ENCODE results near the gene MPO.

The MPO gene

DNA sequence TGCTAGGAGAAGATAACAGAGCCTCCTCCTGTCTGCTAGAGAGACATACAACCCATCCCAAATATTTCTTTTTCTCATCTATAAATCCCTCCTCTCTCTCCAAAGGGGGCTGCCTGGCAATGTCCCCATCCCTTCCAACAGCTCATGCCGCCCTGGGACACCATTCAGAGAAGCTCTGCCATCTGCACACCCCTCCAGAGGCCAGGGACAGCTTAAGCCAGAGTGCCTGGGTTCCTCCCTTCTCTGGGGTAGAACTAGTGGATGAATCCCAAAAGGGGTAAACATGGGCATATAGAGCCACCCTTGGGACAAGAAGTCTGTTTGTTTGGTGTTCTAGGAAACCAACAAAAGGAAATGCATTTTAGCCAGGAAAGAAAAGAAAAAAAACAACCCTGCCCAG lies 44.9 kb downstream of the MPO start:
- TF ChIP-seq, protein P1, sequence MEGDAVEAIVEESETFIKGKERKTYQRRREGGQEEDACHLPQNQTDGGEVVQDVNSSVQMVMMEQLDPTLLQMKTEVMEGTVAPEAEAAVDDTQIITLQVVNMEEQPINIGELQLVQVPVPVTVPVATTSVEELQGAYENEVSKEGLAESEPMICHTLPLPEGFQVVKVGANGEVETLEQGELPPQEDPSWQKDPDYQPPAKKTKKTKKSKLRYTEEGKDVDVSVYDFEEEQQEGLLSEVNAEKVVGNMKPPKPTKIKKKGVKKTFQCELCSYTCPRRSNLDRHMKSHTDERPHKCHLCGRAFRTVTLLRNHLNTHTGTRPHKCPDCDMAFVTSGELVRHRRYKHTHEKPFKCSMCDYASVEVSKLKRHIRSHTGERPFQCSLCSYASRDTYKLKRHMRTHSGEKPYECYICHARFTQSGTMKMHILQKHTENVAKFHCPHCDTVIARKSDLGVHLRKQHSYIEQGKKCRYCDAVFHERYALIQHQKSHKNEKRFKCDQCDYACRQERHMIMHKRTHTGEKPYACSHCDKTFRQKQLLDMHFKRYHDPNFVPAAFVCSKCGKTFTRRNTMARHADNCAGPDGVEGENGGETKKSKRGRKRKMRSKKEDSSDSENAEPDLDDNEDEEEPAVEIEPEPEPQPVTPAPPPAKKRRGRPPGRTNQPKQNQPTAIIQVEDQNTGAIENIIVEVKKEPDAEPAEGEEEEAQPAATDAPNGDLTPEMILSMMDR (IDR thresholded peaks at IDR 0.05; ENCODE audit: insufficient read depth, low read length, poor library complexity, severe bottlenecking): no peak
- Histone ChIP-seq H3K36me3 (ENCODE audit: control insufficient read depth, insufficient read depth, low read length) (no peaks in the 10 kb centered on the region), H3K27me3 (replicated peaks; ENCODE audit: control insufficient read depth, insufficient read depth, low read length) (no peaks in the 10 kb centered on the region; the same call in 1 of the 2 replicates), H3K4me3 (replicated peaks; ENCODE audit: low read depth, low read length) (no peak overlapping the region)
- no peak for DNase-seq (ENCODE audit: extremely low read depth, insufficient read length)

DNA sequence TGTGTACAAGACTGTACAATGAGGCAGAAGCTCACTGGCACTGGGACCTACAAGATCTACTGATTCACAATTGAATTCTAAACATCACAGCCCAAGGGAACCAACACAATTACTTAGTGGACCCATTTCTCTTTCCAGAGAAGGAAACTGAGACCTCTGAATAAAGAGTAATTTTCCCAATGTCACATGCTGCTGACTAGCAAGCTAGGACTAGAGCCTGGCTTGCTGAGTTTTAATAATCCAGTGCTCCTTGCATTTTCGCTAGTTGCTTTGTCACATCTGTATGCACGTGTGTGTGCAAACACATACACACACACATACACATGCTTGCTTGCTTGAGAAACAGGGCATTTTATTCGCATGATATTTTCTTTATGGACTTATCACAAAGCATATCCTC lies 46.2 kb downstream of the MPO start:
- TF ChIP-seq, protein P1 (IDR thresholded peaks at IDR 0.05; ENCODE audit: insufficient read depth, low read length, poor library complexity, severe bottlenecking): no peak
- Histone ChIP-seq H3K27me3 (replicated peaks; ENCODE audit: control insufficient read depth, insufficient read depth, low read length) (no peaks in the 10 kb centered on the region), H3K36me3 (ENCODE audit: control insufficient read depth, insufficient read depth, low read length) (no peaks in the 10 kb centered on the region), H3K4me3 (replicated peaks; ENCODE audit: low read depth, low read length) (no peak overlapping the region)
- no peak for DNase-seq (ENCODE audit: extremely low read depth, insufficient read length)

DNA sequence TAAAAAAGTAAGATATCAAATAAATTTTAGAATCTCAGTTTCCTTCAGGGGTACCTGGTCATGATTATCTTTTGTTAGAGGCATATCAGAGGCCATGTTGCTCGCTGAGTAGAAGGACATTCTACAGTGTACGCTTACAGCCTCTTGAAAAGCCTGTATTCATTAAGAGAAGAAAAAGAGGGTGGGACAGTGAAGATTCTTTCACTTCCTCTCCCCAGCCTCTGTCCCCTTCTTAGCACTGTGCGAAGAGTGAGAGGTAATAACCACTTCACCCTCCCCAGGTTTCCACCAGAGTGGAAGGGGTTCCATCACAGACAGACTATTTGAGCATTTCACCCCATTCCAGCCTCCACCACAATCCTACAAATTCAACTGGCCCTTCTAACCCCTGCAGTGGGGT lies 47.2 kb downstream of the MPO start:
- Histone ChIP-seq H3K27me3 (replicated peaks; ENCODE audit: control insufficient read depth, insufficient read depth, low read length) (no peaks in the 10 kb centered on the region), H3K4me3 (replicated peaks; ENCODE audit: low read depth, low read length) (no peak overlapping the region), H3K36me3 (ENCODE audit: control insufficient read depth, insufficient read depth, low read length) (no peaks in the 10 kb centered on the region)
- TF ChIP-seq, protein P1 (IDR thresholded peaks at IDR 0.05; ENCODE audit: insufficient read depth, low read length, poor library complexity, severe bottlenecking): no peak
- DNase-seq (ENCODE audit: extremely low read depth, insufficient read length): peak; percentile 45

DNA sequence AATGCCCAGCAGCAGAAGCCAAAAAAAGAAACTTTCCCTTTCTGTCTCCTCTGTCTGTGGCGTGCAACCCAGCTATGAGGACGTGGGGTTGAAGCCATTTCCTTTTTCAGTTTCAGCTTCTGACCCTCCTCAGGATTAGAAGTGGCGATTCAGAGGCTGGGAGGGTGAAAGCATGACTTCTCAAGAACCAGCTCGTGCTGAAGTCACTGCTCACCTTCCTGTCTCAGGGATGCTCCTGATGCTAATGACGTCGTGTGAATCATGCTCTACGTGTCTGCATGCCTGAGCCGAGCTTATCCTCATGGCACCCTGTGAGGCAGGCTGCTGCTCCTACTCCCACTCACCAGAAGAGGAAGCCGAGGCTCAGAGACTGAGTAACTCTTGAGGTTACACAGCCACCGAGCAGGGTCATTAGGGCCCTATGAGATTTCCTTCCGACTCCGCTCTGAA lies 48.0 kb downstream of the MPO start:
- TF ChIP-seq, protein P1 (IDR thresholded peaks at IDR 0.05; ENCODE audit: insufficient read depth, low read length, poor library complexity, severe bottlenecking): no peak
- no peaks in the 10 kb centered on the region for H3K36me3 ChIP-seq (ENCODE audit: control insufficient read depth, insufficient read depth, low read length)
- no peak overlapping the region for H3K4me3 ChIP-seq (replicated peaks; ENCODE audit: low read depth, low read length)
- peak; percentile 68 for DNase-seq (ENCODE audit: extremely low read depth, insufficient read length)
- no peaks in the 10 kb centered on the region for H3K27me3 ChIP-seq (replicated peaks; ENCODE audit: control insufficient read depth, insufficient read depth, low read length)

DNA sequence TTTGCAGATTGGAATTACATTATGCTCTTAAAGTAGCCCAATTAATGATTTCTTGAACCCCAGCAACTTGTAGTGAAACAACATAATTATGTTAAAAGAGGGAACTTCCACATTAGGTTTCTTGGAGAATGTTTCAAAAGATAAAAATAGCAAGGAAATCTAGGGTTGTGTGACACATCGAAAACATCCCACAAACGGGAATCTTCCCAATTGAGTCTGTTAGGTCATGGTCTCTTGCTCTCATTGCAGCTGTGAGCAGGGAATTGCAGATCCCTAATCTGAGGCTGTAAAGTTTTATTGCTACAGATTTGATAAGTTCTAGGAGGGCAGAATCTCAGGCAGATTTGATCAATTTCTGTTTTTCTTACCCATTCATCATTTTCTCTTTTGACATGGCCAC lies 49.1 kb downstream of the MPO start:
- TF ChIP-seq, protein P1 (IDR thresholded peaks at IDR 0.05; ENCODE audit: insufficient read depth, low read length, poor library complexity, severe bottlenecking): no peak
- Histone ChIP-seq H3K4me3 (replicated peaks; ENCODE audit: low read depth, low read length) (no peak overlapping the region), H3K36me3 (ENCODE audit: control insufficient read depth, insufficient read depth, low read length) (no peaks in the 10 kb centered on the region), H3K27me3 (replicated peaks; ENCODE audit: control insufficient read depth, insufficient read depth, low read length) (no peaks in the 10 kb centered on the region)
- DNase-seq (ENCODE audit: extremely low read depth, insufficient read length): no peak

DNA sequence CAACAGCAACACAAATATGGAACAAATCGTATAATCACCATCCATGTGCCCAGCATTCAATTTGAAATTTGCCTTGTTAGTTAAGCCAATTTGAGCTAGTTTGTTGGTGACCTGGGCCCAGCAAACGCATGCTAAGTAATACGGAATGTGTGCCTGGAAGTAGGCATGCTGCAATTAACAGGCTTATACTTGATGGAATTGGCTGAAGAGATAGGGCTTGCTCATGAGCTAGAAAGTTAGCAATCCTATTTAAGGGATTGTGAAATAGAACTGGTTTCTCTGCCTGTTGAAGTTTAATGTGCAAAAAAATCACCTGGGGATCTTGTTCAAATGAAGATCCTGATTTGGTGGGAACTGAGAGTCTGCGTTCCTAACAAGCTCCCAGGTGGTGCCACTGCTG lies 50.9 kb downstream of the MPO start:
- TF ChIP-seq, protein P1 (IDR thresholded peaks at IDR 0.05; ENCODE audit: insufficient read depth, low read length, poor library complexity, severe bottlenecking): no peak
- no peak for DNase-seq (ENCODE audit: extremely low read depth, insufficient read length)
- Histone ChIP-seq H3K36me3 (ENCODE audit: control insufficient read depth, insufficient read depth, low read length) (no peaks in the 10 kb centered on the region), H3K4me3 (replicated peaks; ENCODE audit: low read depth, low read length) (no peak overlapping the region), H3K27me3 (replicated peaks; ENCODE audit: control insufficient read depth, insufficient read depth, low read length) (no peaks in the 10 kb centered on the region)
